GM23338 (cell line): ENCODE data around the gene ALPI. TPM values are rescaled to one million over a fixed set of nuclear protein-coding genes. Genes with fewer than 3 reads are reported as not detected.
"Not testable (repeated sequence)": the region's sequence is repeated elsewhere in the genome, so short reads cannot be mapped to it uniquely, and the experiment has no call there.

Experiments used
- ATAC-seq: fragments of 200-7000 bp; cut with Tn5 transposase; 3 replicates; pipeline ENCODE4 v1.9.1; 2020
- DNase-seq: peaks from one replicate; pipeline ENCODE4 v3.0.0-alpha.2; 2015; ENCODE audit warnings: low spot score
- H2AFZ ChIP-seq: fragments of 200-600 bp; sonication (generic); 2 replicates; pipeline ENCODE4 v1.8.0; 2016; ENCODE audit warnings: antibody characterized with exemption, mild to moderate bottlenecking, moderate library complexity
- H3F3A ChIP-seq: fragments of 200-600 bp; sonication (generic); replicated peaks from 2 replicates; pipeline ENCODE4 v1.8.0; 2017; ENCODE audit warnings: antibody characterized with exemption, mixed run types, low read depth
- H3K27ac ChIP-seq: fragments of 200-600 bp; sonication (generic); 2 replicates; pipeline ENCODE4 v1.6.1; 2016; ENCODE audit warnings: low read depth
- H3K27me3 ChIP-seq: fragments of 200-600 bp; sonication (generic); 2 replicates; pipeline ENCODE4 v1.8.0; 2016; ENCODE audit warnings: mild to moderate bottlenecking, mixed run types, moderate library complexity; ENCODE audit not compliant: insufficient read depth
- H3K36me3 ChIP-seq: fragments of 200-600 bp; sonication (generic); 2 replicates; pipeline ENCODE4 v1.8.0; 2016; ENCODE audit warnings: mild to moderate bottlenecking; ENCODE audit not compliant: insufficient read depth
- H3K4me1 ChIP-seq: fragments of 200-600 bp; sonication (generic); 2 replicates; pipeline ENCODE4 v1.8.0; 2016; ENCODE audit warnings: mild to moderate bottlenecking, moderate library complexity; ENCODE audit not compliant: insufficient read depth
- H3K4me2 ChIP-seq: fragments of 200-600 bp; sonication (generic); 2 replicates; pipeline ENCODE4 v1.7.1; 2017; ENCODE audit warnings: mixed run types
- H3K4me3 ChIP-seq: fragments of 200-600 bp; sonication (generic); 2 replicates; pipeline ENCODE4 v1.6.1; 2016; ENCODE audit warnings: mixed run types
- H3K79me2 ChIP-seq: fragments of 200-600 bp; sonication (generic); replicated peaks from 2 replicates; pipeline ENCODE4 v1.8.0; 2017; ENCODE audit warnings: mild to moderate bottlenecking; ENCODE audit not compliant: insufficient read depth
- H3K9me2 ChIP-seq: fragments of 200-600 bp; sonication (generic); 2 replicates; pipeline ENCODE4 v1.8.0; 2017; ENCODE audit not compliant: insufficient read depth
- H4K20me1 ChIP-seq: fragments of 200-600 bp; sonication (generic); replicated peaks from 2 replicates; pipeline ENCODE4 v1.8.0; 2017; ENCODE audit warnings: mild to moderate bottlenecking; ENCODE audit not compliant: insufficient read depth
- H3K27ac Mint-ChIP-seq: 2 replicates; pipeline ENCODE4 v1.8.0; 2020; ENCODE audit warnings: inconsistent platforms, mild to moderate bottlenecking, moderate library complexity, mixed read lengths
- H3K27me3 Mint-ChIP-seq: 3 replicates; pipeline ENCODE4 v1.8.0; 2022; ENCODE audit warnings: low read depth, mild to moderate bottlenecking, moderate library complexity, mixed read lengths, inconsistent platforms; ENCODE audit not compliant: insufficient read depth, poor library complexity
- H3K36me3 Mint-ChIP-seq: 3 replicates; pipeline ENCODE4 v1.8.0; 2021; ENCODE audit warnings: low read depth, mild to moderate bottlenecking, inconsistent platforms, moderate library complexity, mixed read lengths
- H3K4me1 Mint-ChIP-seq: 3 replicates; pipeline ENCODE4 v1.8.0; 2020; ENCODE audit warnings: mild to moderate bottlenecking, inconsistent platforms, mixed read lengths
- H3K4me3 Mint-ChIP-seq: 3 replicates; pipeline ENCODE4 v1.8.0; 2021; ENCODE audit warnings: moderate library complexity, mild to moderate bottlenecking, inconsistent platforms, mixed read lengths
- H3K9me3 Mint-ChIP-seq: 3 replicates; pipeline ENCODE4 v1.8.0; 2020; ENCODE audit warnings: moderate library complexity, mild to moderate bottlenecking, inconsistent platforms, mixed read lengths
- CREB1 ChIP-seq: fragments of 250-450 bp; sonication (Bioruptor Pico); IDR thresholded peaks from 2 replicates; pipeline ENCODE4 v1.5.0; 2020; ENCODE audit warnings: low read depth, mild to moderate bottlenecking, moderate library complexity
- CTCF ChIP-seq, 2 experiments: fragments of 200-600 bp in 1 of 2; sonication (generic) in 1 of 2; conservative IDR thresholded peaks; 2 replicates each; pipeline versions ENCODE4 v1.5.1 to v1.6.1; 2016 to 2017; ENCODE audit warnings: antibody characterized with exemption in 2 of 2, low read depth in 2 of 2, mild to moderate bottlenecking in 2 of 2, moderate library complexity in 1 of 2
- ETS1 ChIP-seq: IDR thresholded peaks from 2 replicates; pipeline ENCODE4 v1.6.1; 2016; ENCODE audit warnings: antibody characterized with exemption
- EZH2 ChIP-seq: fragments of 200-600 bp; sonication (generic); IDR thresholded peaks from one replicate; pipeline ENCODE4 v1.8.0; 2017; ENCODE audit warnings: antibody characterized with exemption, mild to moderate bottlenecking, low read depth; ENCODE audit not compliant: unreplicated experiment
- JUNB ChIP-seq: IDR thresholded peaks from one replicate; pipeline ENCODE4 v1.6.1; 2016; ENCODE audit warnings: antibody characterized with exemption; ENCODE audit not compliant: unreplicated experiment
- NANOG ChIP-seq: IDR thresholded peaks from 2 replicates; pipeline ENCODE4 v1.6.1; 2016; ENCODE audit warnings: antibody characterized with exemption, borderline replicate concordance
- POLR2AphosphoS5 ChIP-seq: IDR thresholded peaks from 2 replicates; pipeline ENCODE4 v1.6.1; 2016; ENCODE audit warnings: antibody characterized with exemption, low read depth
- REST ChIP-seq: IDR thresholded peaks from one replicate; pipeline ENCODE4 v1.6.1; 2018; ENCODE audit warnings: antibody characterized with exemption; ENCODE audit not compliant: unreplicated experiment
- STAT1 ChIP-seq: IDR thresholded peaks from one replicate; pipeline ENCODE4 v1.6.1; 2016; ENCODE audit warnings: antibody characterized with exemption; ENCODE audit not compliant: unreplicated experiment
- ZNF114 ChIP-seq: fragments of 250-450 bp; sonication (Bioruptor Pico); IDR thresholded peaks from 2 replicates; pipeline ENCODE4 v1.5.0; 2020; ENCODE audit warnings: mild to moderate bottlenecking, moderate library complexity
- polyA plus RNA-seq: library from polyadenylated mRNA; unstranded; fragments of >200 nt; fragmentation: Nextera tagmentation; extraction: Ambion mirVana; gene quantifications from 2 replicates; pipeline ENCODE4 v1.2.1, GENCODE V29; 2016
- total RNA-seq: library from RNA; depleted of rRNA; stranded (reverse); fragments of >200 nt; shearing (Covaris generic); gene quantifications from 2 replicates; pipeline ENCODE4 v1.2.3, GENCODE V29; 2014

ALPI gene
- total and polyA plus RNA-seq, 2 experiments from 2014 or later: not detected

GRCh38 chr2:232444409-232445148 is 11.4 kb upstream of the ALPI start:
- Mint-ChIP-seq H3K36me3 (no peaks in the 10 kb centered on the region), H3K4me1 (peaks cover 4% of the 10 kb centered on the region; the same call in 2 of the 3 replicates), H3K27ac (no peak overlapping the region), H3K27me3 (peaks cover 14% of the 10 kb centered on the region), H3K9me3 (no peaks in the 10 kb centered on the region), H3K4me3 (no peak overlapping the region)
- Histone ChIP-seq H4K20me1 (no peaks in the 10 kb centered on the region), H3K4me2 (no peak overlapping the region), H3K9me2 (no peaks in the 10 kb centered on the region), H3K4me3 (no peak overlapping the region), H2AFZ (peak overlapping the region; percentile 89; the same call in 1 of the 2 replicates), H3F3A (no peaks in the 10 kb centered on the region), H3K79me2 (no peaks in the 10 kb centered on the region), H3K27ac (no peak overlapping the region), H3K27me3 (no peaks in the 10 kb centered on the region), H3K4me1 (no peaks in the 10 kb centered on the region), H3K36me3 (no peaks in the 10 kb centered on the region)
- ATAC-seq (peak; percentile 23), DNase-seq (peak; percentile 78)
- TF ChIP-seq EZH2 (no peak), CTCF (conservative IDR thresholded peaks at IDR 0.05; ENCODE audit: low read depth in 2 of 2) (peak; percentile 62 to 84), JUNB (no peak), REST (no peak), POLR2AphosphoS5 (no peak), NANOG (no peak), ETS1 (no peak), STAT1 (no peak), CREB1 (CRISPR knock-in tag) (0 out of 2 replicates have a peak, but pooled peaks have one; percentile 32), ZNF114 (CRISPR knock-in tag) (no peak)

- H3K9me3 Mint-ChIP-seq, H3K4me1 ChIP-seq, H3K79me2 ChIP-seq, H3K4me2 ChIP-seq, H3F3A ChIP-seq, DNase-seq, H3K27ac ChIP-seq, H3K36me3 ChIP-seq, H2AFZ ChIP-seq, ATAC-seq, H3K4me3 Mint-ChIP-seq, H3K27me3 ChIP-seq, H3K4me3 ChIP-seq, H3K9me2 ChIP-seq, H3K27ac Mint-ChIP-seq, H4K20me1 ChIP-seq, H3K4me1 Mint-ChIP-seq, H3K36me3 Mint-ChIP-seq: not testable (repeated sequence)
- H3K27me3 Mint-ChIP-seq: peaks cover 14% of the 10 kb centered on the region
These were observed 10.6 kb upstream of the ALPI start for GRCh38 chr2:232445149-232445885.
